Left ventricle myocardium inferior (tissue), 1 donor: ENCODE results near the gene RASSF4. TPM values are rescaled to one million over a fixed set of nuclear protein-coding genes. Genes with fewer than 3 reads are reported as not detected.

Experiments
- DNase-seq: peaks from one replicate; pipeline ENCODE4 v3.0.0-alpha.2; 2020
- H3K27ac ChIP-seq: fragments of 200-600 bp; replicated peaks from 2 replicates; pipeline ENCODE4 v1.8.0; 2021
- H3K27me3 ChIP-seq: fragments of 200-600 bp; 2 replicates; pipeline ENCODE4 v1.8.0; 2021; ENCODE audit warnings: low read depth
- H3K36me3 ChIP-seq: fragments of 200-600 bp; 2 replicates; pipeline ENCODE4 v1.8.0; 2021
- H3K4me1 ChIP-seq: fragments of 200-600 bp; 2 replicates; pipeline ENCODE4 v1.8.0; 2021
- H3K4me3 ChIP-seq: fragments of 200-600 bp; 2 replicates; pipeline ENCODE4 v1.8.0; 2021; ENCODE audit warnings: mild to moderate bottlenecking, moderate library complexity
- H3K9me3 ChIP-seq: fragments of 200-600 bp; replicated peaks from 2 replicates; pipeline ENCODE4 v1.8.0; 2021
- CTCF ChIP-seq: fragments of 200-600 bp; IDR thresholded peaks from 2 replicates; pipeline ENCODE4 v1.8.0; 2021; ENCODE audit warnings: antibody characterized with exemption, mild to moderate bottlenecking, borderline replicate concordance
- intact Hi-C: fragments of 100-400 bp; cut with micrococcal nuclease; formaldehyde crosslinking; loops from one replicate; pipeline ENCODE4 v1.11.0; 2022
- total RNA-seq: library from RNA; stranded (reverse); fragmentation: NEBNext Ultra II Directional; extraction: Animal tissue kit (Norgen Biotek cat#: 25700); gene quantifications from one replicate; pipeline ENCODE4 v1.2.1, GENCODE V29; 2021
- donor health status: DM: no; HTN: yes; CAD: no; lungs with severe emphysema.

RASSF4 gene
- total RNA-seq, 1 donor from 2014 or later = 103 TPM

GRCh38 chr10:44949915-44950314 lies 9.7 kb upstream of the RASSF4 start:
- Histone ChIP-seq H3K4me3 (no peak overlapping the region), H3K9me3 (no peaks in the 10 kb centered on the region), H3K27ac (peak overlapping the region; percentile 65), H3K27me3 (no peaks in the 10 kb centered on the region), H3K4me1 (peaks cover 92% of the 10 kb centered on the region), H3K36me3 (no peaks in the 10 kb centered on the region)
- TF ChIP-seq CTCF = no peak
- intact Hi-C loops = no loop called here
- no peak for DNase-seq

- H3K27ac ChIP-seq = peak overlapping the region; percentile 65
- peaks cover 96% of the 10 kb centered on the region for H3K4me1 ChIP-seq
- TF ChIP-seq CTCF = no peak
- H3K36me3 ChIP-seq = no peaks in the 10 kb centered on the region
- intact Hi-C loops = no loop called here
- no peak overlapping the region for H3K4me3 ChIP-seq
- H3K27me3 ChIP-seq = no peaks in the 10 kb centered on the region
- DNase-seq = no peak
- H3K9me3 ChIP-seq = no peaks in the 10 kb centered on the region
These were observed 9.0 kb upstream of the RASSF4 start for GRCh38 chr10:44950326-44951225.

- TF ChIP-seq CTCF = no peak
- Histone ChIP-seq H3K4me3 (no peak overlapping the region), H3K27ac (no peak overlapping the region), H3K27me3 (no peaks in the 10 kb centered on the region), H3K4me1 (peaks cover 96% of the 10 kb centered on the region), H3K36me3 (peaks cover 5% of the 10 kb centered on the region), H3K9me3 (peaks cover 2% of the 10 kb centered on the region)
- no peak for DNase-seq
- intact Hi-C loops = no loop called here
These were observed 7.9 kb upstream of the RASSF4 start for GRCh38 chr10:44951576-44952226.

GRCh38 chr10:44952779-44953231 lies 6.8 kb upstream of the RASSF4 start:
- no peaks in the 10 kb centered on the region for H3K27me3 ChIP-seq
- no peak for DNase-seq
- H3K27ac ChIP-seq = peak overlapping the region; percentile 33
- H3K4me1 ChIP-seq = peaks cover 99% of the 10 kb centered on the region
- intact Hi-C loops = no loop called here
- no peak overlapping the region for H3K4me3 ChIP-seq
- peaks cover 4% of the 10 kb centered on the region for H3K9me3 ChIP-seq
- TF ChIP-seq CTCF = no peak
- H3K36me3 ChIP-seq = peaks cover 6% of the 10 kb centered on the region

GRCh38 chr10:44954042-44954441 lies 5.6 kb upstream of the RASSF4 start:
- intact Hi-C loops = no loop called here
- Histone ChIP-seq H3K9me3 (peaks cover 4% of the 10 kb centered on the region), H3K4me1 (peaks cover 99% of the 10 kb centered on the region), H3K36me3 (peaks cover 6% of the 10 kb centered on the region), H3K27ac (peak overlapping the region; percentile 96), H3K27me3 (no peaks in the 10 kb centered on the region), H3K4me3 (no peak overlapping the region)
- DNase-seq = no peak
- TF ChIP-seq CTCF = no peak
